ENCODE data around the gene ADIPOQ. TPM values are rescaled to one million over a fixed set of nuclear protein-coding genes. Genes with fewer than 3 reads are reported as not detected.
"Not testable (repeated sequence)": the region's sequence is repeated elsewhere in the genome, so short reads cannot be mapped to it uniquely, and the experiment has no call there.

ADIPOQ gene
- total RNA-seq, 1 donor from 2014 or later = 0.05 TPM

GRCh38 chr3:186869253-186870100 is 27.0 kb downstream of the ADIPOQ start:
- Mint-ChIP-seq H3K27ac (ENCODE audit: unreplicated experiment) (peak overlapping the region; percentile 27), H3K4me1 (ENCODE audit: low read depth) (peaks cover 9% of the 10 kb centered on the region), H3K36me3 (ENCODE audit: low read depth) (no peaks in the 10 kb centered on the region), H3K9me3 (ENCODE audit: low read depth) (no peaks in the 10 kb centered on the region), H3K4me3 (ENCODE audit: unreplicated experiment) (no peak overlapping the region), H3K27me3 (ENCODE audit: low read depth) (no peaks in the 10 kb centered on the region)
- no peak for DNase-seq (ENCODE audit: low spot score)
- TF ChIP-seq CTCF (IDR thresholded peaks at IDR 0.05) = no peak

- Mint-ChIP-seq H3K27ac (ENCODE audit: unreplicated experiment) (no peak overlapping the region), H3K9me3 (ENCODE audit: low read depth) (no peaks in the 10 kb centered on the region), H3K27me3 (ENCODE audit: low read depth) (no peaks in the 10 kb centered on the region), H3K4me1 (ENCODE audit: low read depth) (peaks cover 9% of the 10 kb centered on the region), H3K4me3 (ENCODE audit: unreplicated experiment) (no peak overlapping the region), H3K36me3 (ENCODE audit: low read depth) (no peaks in the 10 kb centered on the region)
- no peak for TF ChIP-seq CTCF (IDR thresholded peaks at IDR 0.05)
- DNase-seq (ENCODE audit: low spot score) = no peak
Measured at GRCh38 chr3:186870421-186871201, 28.1 kb downstream of the ADIPOQ start.

GRCh38 chr3:186871403-186871924 is 29.0 kb downstream of the ADIPOQ start:
- Mint-ChIP-seq H3K4me3 (ENCODE audit: unreplicated experiment) (no peak overlapping the region), H3K27me3 (ENCODE audit: low read depth) (no peaks in the 10 kb centered on the region), H3K36me3 (ENCODE audit: low read depth) (no peaks in the 10 kb centered on the region), H3K9me3 (ENCODE audit: low read depth) (no peaks in the 10 kb centered on the region), H3K4me1 (ENCODE audit: low read depth) (peaks cover 9% of the 10 kb centered on the region), H3K27ac (ENCODE audit: unreplicated experiment) (no peak overlapping the region)
- no peak for DNase-seq (ENCODE audit: low spot score)
- TF ChIP-seq CTCF (IDR thresholded peaks at IDR 0.05) = no peak

- not testable (repeated sequence) for DNase-seq (ENCODE audit: low spot score); H3K36me3 Mint-ChIP-seq (ENCODE audit: low read depth); H3K27me3 Mint-ChIP-seq (ENCODE audit: low read depth); H3K9me3 Mint-ChIP-seq (ENCODE audit: low read depth); H3K4me1 Mint-ChIP-seq (ENCODE audit: low read depth); H3K27ac Mint-ChIP-seq (ENCODE audit: unreplicated experiment); H3K4me3 Mint-ChIP-seq (ENCODE audit: unreplicated experiment)
Measured at GRCh38 chr3:186873796-186874195, 31.3 kb downstream of the ADIPOQ start.

- not testable (repeated sequence) for H3K4me1 Mint-ChIP-seq (ENCODE audit: low read depth); DNase-seq (ENCODE audit: low spot score); H3K27ac Mint-ChIP-seq (ENCODE audit: unreplicated experiment); H3K9me3 Mint-ChIP-seq (ENCODE audit: low read depth); H3K27me3 Mint-ChIP-seq (ENCODE audit: low read depth); H3K4me3 Mint-ChIP-seq (ENCODE audit: unreplicated experiment); H3K36me3 Mint-ChIP-seq (ENCODE audit: low read depth)
Measured at GRCh38 chr3:186874216-186874615, 31.7 kb downstream of the ADIPOQ start.

GRCh38 chr3:186874841-186875240 is 32.3 kb downstream of the ADIPOQ start:
- H3K27ac Mint-ChIP-seq (ENCODE audit: unreplicated experiment); H3K27me3 Mint-ChIP-seq (ENCODE audit: low read depth); H3K4me3 Mint-ChIP-seq (ENCODE audit: unreplicated experiment); H3K4me1 Mint-ChIP-seq (ENCODE audit: low read depth); H3K9me3 Mint-ChIP-seq (ENCODE audit: low read depth); H3K36me3 Mint-ChIP-seq (ENCODE audit: low read depth); DNase-seq (ENCODE audit: low spot score): not testable (repeated sequence)
